Peyer's patch (tissue), 4 donors: ENCODE data around the gene CLTCL1.

Experiments used
- CTCF ChIP-seq, 6 experiments: fragments of 450-650 bp in 4 of 6; fragments of 200-600 bp in 2 of 6; sonication (generic) in 1 of 6; IDR thresholded peaks; one replicate each; pipeline ENCODE4 v1.5.1; 2017 to 2019; ENCODE audit warnings: antibody characterized with exemption in 6 of 6, mild to moderate bottlenecking in 3 of 6, moderate library complexity in 1 of 6
- POLR2A ChIP-seq, 2 donors: fragments of 450-650 bp; IDR thresholded peaks; one replicate each; pipeline ENCODE4 v1.5.1; 2017; ENCODE audit warnings: antibody characterized with exemption in 2 of 2, mild to moderate bottlenecking in 2 of 2, moderate library complexity in 2 of 2

GRCh38 chr22:19228179-19228578 lies 63.3 kb downstream of the CLTCL1 start:
- TF ChIP-seq POLR2A (IDR thresholded peaks at IDR 0.05), result no peak
- no peak for TF ChIP-seq CTCF (IDR thresholded peaks at IDR 0.05)
